ENCODE measurements around the gene PLD1. TPM values are rescaled to one million over a fixed set of nuclear protein-coding genes. Genes with fewer than 3 reads are reported as not detected.

Gene PLD1
- total RNA-seq, 4 donors from 2014 or later, result 7.0 to 17.1 (median 13.6) TPM

DNA sequence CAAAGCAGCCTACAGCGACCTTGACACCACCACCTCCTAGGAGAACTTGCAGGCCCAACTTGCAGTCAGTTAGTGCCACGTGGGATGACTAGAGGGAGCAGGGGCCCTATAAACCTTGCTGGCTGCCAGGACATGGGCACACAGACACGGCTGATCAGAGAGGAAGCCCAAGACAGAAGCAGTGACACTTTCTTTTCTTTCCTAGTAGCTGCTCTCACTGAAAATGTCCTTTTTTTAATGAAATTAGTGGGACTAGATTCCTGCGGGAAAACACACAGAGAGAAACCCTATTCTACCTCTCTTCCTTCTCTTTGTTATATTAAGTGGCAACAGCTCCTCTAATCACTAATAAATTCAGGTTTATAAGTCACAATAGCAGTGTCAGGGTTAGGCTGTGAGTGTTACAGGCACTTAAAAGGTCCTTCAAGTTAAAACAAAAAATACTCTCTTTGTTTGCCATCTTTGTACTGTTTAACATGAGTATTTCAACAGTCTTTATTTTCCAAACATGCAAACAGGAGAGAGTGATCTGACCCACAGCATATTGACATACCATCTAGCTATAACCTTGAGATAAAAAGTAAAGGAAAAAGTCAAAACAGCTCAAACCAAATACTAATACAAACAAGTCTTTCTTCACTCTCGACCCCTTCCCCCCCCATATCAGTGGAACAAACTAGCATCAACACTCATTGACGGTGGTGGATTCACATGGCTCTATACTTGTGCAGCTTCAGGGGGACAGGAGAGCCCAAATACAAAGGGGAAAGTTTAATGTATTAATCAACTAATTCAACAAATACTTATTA is 30.7 kb upstream of the PLD1 start:
- H3K4me3 ChIP-seq, result no peak overlapping the region
- TF ChIP-seq POLR2A (IDR thresholded peaks at IDR 0.05) (no peak), POLR2AphosphoS5 (IDR thresholded peaks at IDR 0.05) (no peak), EP300 (IDR thresholded peaks at IDR 0.05) (no peak)
- TF ChIP-seq, protein P1, sequence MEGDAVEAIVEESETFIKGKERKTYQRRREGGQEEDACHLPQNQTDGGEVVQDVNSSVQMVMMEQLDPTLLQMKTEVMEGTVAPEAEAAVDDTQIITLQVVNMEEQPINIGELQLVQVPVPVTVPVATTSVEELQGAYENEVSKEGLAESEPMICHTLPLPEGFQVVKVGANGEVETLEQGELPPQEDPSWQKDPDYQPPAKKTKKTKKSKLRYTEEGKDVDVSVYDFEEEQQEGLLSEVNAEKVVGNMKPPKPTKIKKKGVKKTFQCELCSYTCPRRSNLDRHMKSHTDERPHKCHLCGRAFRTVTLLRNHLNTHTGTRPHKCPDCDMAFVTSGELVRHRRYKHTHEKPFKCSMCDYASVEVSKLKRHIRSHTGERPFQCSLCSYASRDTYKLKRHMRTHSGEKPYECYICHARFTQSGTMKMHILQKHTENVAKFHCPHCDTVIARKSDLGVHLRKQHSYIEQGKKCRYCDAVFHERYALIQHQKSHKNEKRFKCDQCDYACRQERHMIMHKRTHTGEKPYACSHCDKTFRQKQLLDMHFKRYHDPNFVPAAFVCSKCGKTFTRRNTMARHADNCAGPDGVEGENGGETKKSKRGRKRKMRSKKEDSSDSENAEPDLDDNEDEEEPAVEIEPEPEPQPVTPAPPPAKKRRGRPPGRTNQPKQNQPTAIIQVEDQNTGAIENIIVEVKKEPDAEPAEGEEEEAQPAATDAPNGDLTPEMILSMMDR (IDR thresholded peaks at IDR 0.05), result no peak
- no peaks in the 10 kb centered on the region for H3K9me3 ChIP-seq
- WGBS, 2 donors (ENCODE audit: low coverage in 1 of 2), result 78 to 82% methylated on average over 4 of the region's 6 CpGs
- no peaks in the 10 kb centered on the region for H3K36me3 ChIP-seq
- H3K4me1 ChIP-seq, result peaks cover 3 to 42% (median 3%) of the 10 kb centered on the region in 3 donors
- H3K27me3 ChIP-seq, result no peaks in the 10 kb centered on the region
- no peak for ATAC-seq
- H3K27ac ChIP-seq, result no peak overlapping the region

GRCh38 chr3:171840445-171840810 is 30.1 kb upstream of the PLD1 start:
- 33% methylated on average over 1 of the region's 2 CpGs; no CpG with 5 or more reads in 1 of the 2 donors for WGBS, 2 donors (ENCODE audit: low coverage in 1 of 2)
- Histone ChIP-seq H3K4me3 (no peak overlapping the region), H3K4me1 (peaks cover 3 to 42% (median 3%) of the 10 kb centered on the region in 3 donors), H3K36me3 (no peaks in the 10 kb centered on the region), H3K9me3 (no peaks in the 10 kb centered on the region), H3K27me3 (no peaks in the 10 kb centered on the region), H3K27ac (no peak overlapping the region)
- ATAC-seq, result no peak
- TF ChIP-seq POLR2AphosphoS5 (IDR thresholded peaks at IDR 0.05) (no peak), EP300 (IDR thresholded peaks at IDR 0.05) (no peak), POLR2A (IDR thresholded peaks at IDR 0.05) (no peak)
- TF ChIP-seq, protein P1 (IDR thresholded peaks at IDR 0.05), result no peak

- Histone ChIP-seq H3K36me3 (no peaks in the 10 kb centered on the region), H3K4me1 (peaks cover 3 to 45% (median 4%) of the 10 kb centered on the region in 3 donors), H3K27me3 (no peaks in the 10 kb centered on the region), H3K4me3 (no peak overlapping the region), H3K27ac (peak overlapping the region in 1 of 4 donors; percentile 55), H3K9me3 (no peaks in the 10 kb centered on the region)
- 77% methylated on average over 2 of the region's 2 CpGs; no CpG with 5 or more reads in 1 of the 2 donors for WGBS, 2 donors (ENCODE audit: low coverage in 1 of 2)
- no peak for ATAC-seq
- TF ChIP-seq POLR2AphosphoS5 (IDR thresholded peaks at IDR 0.05), result no peak
- TF ChIP-seq, protein P1 (IDR thresholded peaks at IDR 0.05), result no peak
Observed at GRCh38 chr3:171839270-171839669, 29.0 kb upstream of the PLD1 start.

DNA sequence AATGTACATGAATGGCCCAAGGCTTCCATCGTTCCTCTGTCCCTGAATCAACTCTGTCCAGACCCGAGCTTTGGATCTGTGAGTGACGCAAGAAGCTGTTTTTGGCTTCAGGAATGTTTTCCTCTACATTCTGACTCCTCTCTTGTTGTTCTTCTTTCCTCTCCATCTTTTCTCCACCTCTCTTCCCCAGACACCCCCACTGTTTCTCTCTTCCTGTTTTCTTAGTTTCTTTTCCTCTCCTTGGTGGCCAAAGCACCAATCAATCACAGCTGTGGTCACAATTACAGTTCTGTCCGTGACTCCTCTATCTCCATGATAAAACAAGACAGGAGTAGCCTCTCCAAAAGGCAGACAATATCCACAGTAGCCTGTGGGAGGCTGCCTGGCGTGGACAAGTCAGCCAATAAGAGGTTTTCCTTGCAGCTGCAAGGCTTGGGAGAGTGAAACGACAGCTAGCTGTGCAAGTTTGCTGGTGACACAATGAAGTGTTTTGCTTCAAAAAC is 28.0 kb upstream of the PLD1 start:
- TF ChIP-seq, protein P1 (IDR thresholded peaks at IDR 0.05), result peak in 2 of 4 experiments; percentile 12 to 18
- TF ChIP-seq EP300 (IDR thresholded peaks at IDR 0.05) (no peak), POLR2AphosphoS5 (IDR thresholded peaks at IDR 0.05) (peak; percentile 17), POLR2A (IDR thresholded peaks at IDR 0.05) (no peak)
- Histone ChIP-seq H3K36me3 (no peaks in the 10 kb centered on the region), H3K27me3 (no peaks in the 10 kb centered on the region), H3K27ac (peak overlapping the region; percentile 53 to 64 (median 56)), H3K9me3 (no peaks in the 10 kb centered on the region), H3K4me1 (peaks cover 1 to 54% (median 12%) of the 10 kb centered on the region in 3 donors), H3K4me3 (peak overlapping the region; percentile 24 to 25)
- peak; percentile 88 for ATAC-seq
- 11 to 14% methylated on average over 2 to 6 of the region's 6 CpGs for WGBS, 2 donors (ENCODE audit: low coverage in 1 of 2)

DNA sequence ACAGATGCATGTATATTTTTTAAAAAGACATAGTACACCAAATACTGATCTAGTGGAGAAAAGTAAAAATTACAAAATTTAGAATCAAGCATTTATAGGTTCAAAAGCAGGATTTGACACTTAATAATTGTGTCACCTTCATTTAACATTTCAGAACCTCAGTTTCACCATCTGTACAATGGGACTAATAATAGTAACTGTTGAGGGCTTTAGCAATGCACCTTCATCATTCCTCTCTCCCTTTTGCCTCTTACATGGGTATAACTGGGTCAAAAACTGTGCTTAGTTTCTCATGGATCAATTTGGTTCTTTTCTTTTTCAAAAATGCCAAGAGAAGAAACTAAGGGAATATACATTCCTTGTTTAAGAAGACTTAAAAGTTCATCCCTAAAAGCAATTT is 27.4 kb upstream of the PLD1 start:
- ATAC-seq, result no peak
- Histone ChIP-seq H3K4me3 (peak overlapping the region in 1 of 2 donors; percentile 24), H3K36me3 (no peaks in the 10 kb centered on the region), H3K9me3 (no peaks in the 10 kb centered on the region), H3K4me1 (peaks cover 0 to 54% (median 9%) of the 10 kb centered on the region in 3 donors), H3K27me3 (no peaks in the 10 kb centered on the region), H3K27ac (peak overlapping the region; percentile 53 to 64 (median 56))
- TF ChIP-seq, protein P1 (IDR thresholded peaks at IDR 0.05), result no peak
- no peak for TF ChIP-seq POLR2A (IDR thresholded peaks at IDR 0.05)
- TF ChIP-seq POLR2AphosphoS5 (IDR thresholded peaks at IDR 0.05), result no peak
- no peak for TF ChIP-seq EP300 (IDR thresholded peaks at IDR 0.05)

Measured in gastroesophageal sphincter (tissue), 4 donors.